Astrocyte of the spinal cord (primary cell): ENCODE data around the gene ACAA2.

Experiments
- DNase-seq: peaks from one replicate; pipeline ENCODE4 v3.0.0; 2011; ENCODE audit warnings: low read depth, low spot score
- H3K4me3 ChIP-seq: 2 replicates; pipeline ENCODE4 v1.5.1; 2011; ENCODE audit warnings: low read depth, mild to moderate bottlenecking, low read length, moderate library complexity
- CTCF ChIP-seq: IDR thresholded peaks from 2 replicates; pipeline ENCODE4 v1.5.1; 2012; ENCODE audit warnings: low read depth, mild to moderate bottlenecking, low read length, inconsistent platforms
- in situ Hi-C: cut with HindIII; loops from 2 replicates; pipeline ENCODE4 v1.10.0; 2017; ENCODE audit warnings: low sequenced_read_pairs

The ACAA2 gene

GRCh38 chr18:49755489-49755888 lies 57.8 kb downstream of the ACAA2 start:
- in situ Hi-C loops = no loop called here
- no peak for TF ChIP-seq CTCF
- H3K4me3 ChIP-seq = no peak overlapping the region
- DNase-seq = no peak

- no peak for DNase-seq
- H3K4me3 ChIP-seq = no peak overlapping the region
- in situ Hi-C loops = no loop called here
- no peak for TF ChIP-seq CTCF
These were observed 58.5 kb downstream of the ACAA2 start for GRCh38 chr18:49754866-49755265.

- no peak for DNase-seq
- in situ Hi-C loops = no loop called here
- TF ChIP-seq CTCF = no peak
- no peak overlapping the region for H3K4me3 ChIP-seq
These were observed 59.7 kb downstream of the ACAA2 start for GRCh38 chr18:49753643-49754042.

GRCh38 chr18:49752095-49752457 lies 61.3 kb downstream of the ACAA2 start:
- no peak for DNase-seq
- TF ChIP-seq CTCF = no peak
- H3K4me3 ChIP-seq = no peak overlapping the region
- in situ Hi-C loops = no loop called here

GRCh38 chr18:49751427-49752094 lies 61.8 kb downstream of the ACAA2 start:
- no peak overlapping the region for H3K4me3 ChIP-seq
- in situ Hi-C loops = no loop called here
- no peak for TF ChIP-seq CTCF
- no peak for DNase-seq

- no peak overlapping the region for H3K4me3 ChIP-seq
- DNase-seq = no peak
- in situ Hi-C loops = no loop called here
- no peak for TF ChIP-seq CTCF
These were observed 63.8 kb downstream of the ACAA2 start for GRCh38 chr18:49749563-49749962.

GRCh38 chr18:49747876-49748275 lies 65.5 kb downstream of the ACAA2 start:
- no peak overlapping the region for H3K4me3 ChIP-seq
- in situ Hi-C loops = no loop called here
- no peak for DNase-seq
- TF ChIP-seq CTCF = no peak
